Measurements from ENCODE around the gene COQ5.

GRCh38 chr12:120455302-120455701, 73.7 kb downstream of the COQ5 start:
- no peak for TF ChIP-seq CTCF (IDR thresholded peaks at IDR 0.05)
- TF ChIP-seq POLR2A (IDR thresholded peaks at IDR 0.05): no peak
